Hepatocyte (in vitro differentiated cells): ENCODE results near the gene TRAM2.

Source experiments
- EZH2phosphoT487 ChIP-seq: fragments of 200-600 bp; sonication (generic); IDR thresholded peaks from one replicate; pipeline ENCODE4 v1.6.1; 2018; ENCODE audit warnings: antibody characterized with exemption, mild to moderate bottlenecking, low read depth, moderate library complexity; ENCODE audit not compliant: unreplicated experiment, severe bottlenecking
- TF ChIP-seq, protein P1 (sequence below): fragments of 200-600 bp; sonication (generic); IDR thresholded peaks from 2 replicates; pipeline ENCODE4 v1.5.1; 2016; ENCODE audit warnings: antibody characterized with exemption, mild to moderate bottlenecking; ENCODE audit not compliant: poor library complexity

DNA sequence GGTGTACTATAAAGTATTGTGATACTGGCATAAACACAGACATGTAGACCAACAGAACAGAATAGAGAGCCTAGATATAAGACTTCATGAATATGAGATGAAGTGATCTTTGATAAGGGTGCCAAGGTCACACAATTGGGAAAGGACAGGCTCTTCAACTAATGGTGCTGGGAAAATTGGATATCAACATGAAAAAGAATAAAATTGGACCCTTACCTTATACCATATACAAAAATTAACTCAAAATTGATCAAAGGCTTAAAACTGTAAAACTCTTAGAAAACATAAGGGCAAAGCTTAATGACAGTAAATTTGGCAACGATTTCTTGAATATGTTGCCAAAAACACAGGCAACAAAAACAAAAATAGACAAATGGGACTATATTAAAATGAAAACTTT lies 44.8 kb upstream of the TRAM2 start:
- TF ChIP-seq, protein P1, sequence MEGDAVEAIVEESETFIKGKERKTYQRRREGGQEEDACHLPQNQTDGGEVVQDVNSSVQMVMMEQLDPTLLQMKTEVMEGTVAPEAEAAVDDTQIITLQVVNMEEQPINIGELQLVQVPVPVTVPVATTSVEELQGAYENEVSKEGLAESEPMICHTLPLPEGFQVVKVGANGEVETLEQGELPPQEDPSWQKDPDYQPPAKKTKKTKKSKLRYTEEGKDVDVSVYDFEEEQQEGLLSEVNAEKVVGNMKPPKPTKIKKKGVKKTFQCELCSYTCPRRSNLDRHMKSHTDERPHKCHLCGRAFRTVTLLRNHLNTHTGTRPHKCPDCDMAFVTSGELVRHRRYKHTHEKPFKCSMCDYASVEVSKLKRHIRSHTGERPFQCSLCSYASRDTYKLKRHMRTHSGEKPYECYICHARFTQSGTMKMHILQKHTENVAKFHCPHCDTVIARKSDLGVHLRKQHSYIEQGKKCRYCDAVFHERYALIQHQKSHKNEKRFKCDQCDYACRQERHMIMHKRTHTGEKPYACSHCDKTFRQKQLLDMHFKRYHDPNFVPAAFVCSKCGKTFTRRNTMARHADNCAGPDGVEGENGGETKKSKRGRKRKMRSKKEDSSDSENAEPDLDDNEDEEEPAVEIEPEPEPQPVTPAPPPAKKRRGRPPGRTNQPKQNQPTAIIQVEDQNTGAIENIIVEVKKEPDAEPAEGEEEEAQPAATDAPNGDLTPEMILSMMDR, result no peak
- TF ChIP-seq EZH2phosphoT487, result no peak
